HEK293T (cell line): ENCODE results near the gene PRIM2.
"Not testable (repeated sequence)": the region's sequence is repeated elsewhere in the genome, so short reads cannot be mapped to it uniquely, and the experiment has no call there.

Experiments used
- ARNT ChIP-seq: fragments of 450-650 bp; IDR thresholded peaks from 2 replicates; pipeline ENCODE4 v1.6.1; 2017; ENCODE audit warnings: mild to moderate bottlenecking
- BHLHE40 ChIP-seq: fragments of 450-650 bp; IDR thresholded peaks from 2 replicates; pipeline ENCODE4 v1.6.1; 2016; ENCODE audit warnings: mild to moderate bottlenecking, moderate library complexity, borderline replicate concordance
- CTBP1 ChIP-seq: fragments of 450-650 bp; IDR thresholded peaks from 2 replicates; pipeline ENCODE4 v1.6.1; 2016; ENCODE audit warnings: borderline replicate concordance
- ELF4 ChIP-seq: fragments of 450-650 bp; IDR thresholded peaks from 2 replicates; pipeline ENCODE4 v1.6.1; 2017; ENCODE audit warnings: antibody characterized with exemption
- FOXA1 ChIP-seq: fragments of 450-650 bp; IDR thresholded peaks from 2 replicates; pipeline ENCODE4 v1.6.1; 2016; ENCODE audit warnings: mild to moderate bottlenecking
- FOXK2 ChIP-seq: fragments of 450-650 bp; IDR thresholded peaks from 2 replicates; pipeline ENCODE4 v1.6.1; 2016; ENCODE audit warnings: mild to moderate bottlenecking
- HDGF ChIP-seq: fragments of 450-650 bp; IDR thresholded peaks from 2 replicates; pipeline ENCODE4 v1.6.1; 2017; ENCODE audit warnings: antibody characterized with exemption, borderline replicate concordance
- L3MBTL2 ChIP-seq: fragments of 450-650 bp; conservative IDR thresholded peaks from 2 replicates; pipeline ENCODE4 v1.6.1; 2016; ENCODE audit warnings: mild to moderate bottlenecking
- NFRKB ChIP-seq: fragments of 450-650 bp; IDR thresholded peaks from 2 replicates; pipeline ENCODE4 v1.6.1; 2016; ENCODE audit warnings: mild to moderate bottlenecking, moderate library complexity
- PKNOX1 ChIP-seq: fragments of 450-650 bp; IDR thresholded peaks from 2 replicates; pipeline ENCODE4 v1.6.1; 2016
- SP1 ChIP-seq: fragments of 450-650 bp; IDR thresholded peaks from 2 replicates; pipeline ENCODE4 v1.6.1; 2017
- SUZ12 ChIP-seq: fragments of 450-650 bp; IDR thresholded peaks from 2 replicates; pipeline ENCODE4 v1.6.1; 2016; ENCODE audit warnings: mild to moderate bottlenecking
- TARDBP ChIP-seq: fragments of 450-650 bp; IDR thresholded peaks from 2 replicates; pipeline ENCODE4 v1.6.1; 2016
- ZNF384 ChIP-seq: fragments of 450-650 bp; IDR thresholded peaks from 2 replicates; pipeline ENCODE4 v1.6.1; 2016

- TF ChIP-seq ELF4, TARDBP, FOXK2, NFRKB, FOXA1, BHLHE40, SUZ12, SP1, PKNOX1, ARNT, HDGF, CTBP1, ZNF384, L3MBTL2: not testable (repeated sequence)
These were observed 30.2 kb downstream of the PRIM2 start for GRCh38 chr6:57347597-57347996.
